HCT116 (cell line): ENCODE data around the gene ACTR1A. TPM values are rescaled to one million over a fixed set of nuclear protein-coding genes. Genes with fewer than 3 reads are reported as not detected.

Experiments used
- ATAC-seq: fragments of 200-7000 bp; cut with Tn5 transposase; 2 replicates; pipeline ENCODE4 v1.9.1; 2020; ENCODE audit warnings: mild to moderate bottlenecking, moderate library complexity
- BruUV-seq: library from RNA; stranded (reverse); fragments of 400-500 nt; replicated peaks from 2 replicates; lab custom pipeline; 2021; lab: Mats Ljungman, UMichigan
- CTCF ChIA-PET: fragments of 300-600 bp; sonication (Branson Sonifier 250); formaldehyde crosslinking; loops from one replicate; lab custom pipeline; 2021; ENCODE audit warnings: antibody characterized with exemption; lab: Charles Lee
- POLR2A ChIA-PET: fragments of 300-600, 350-600 bp; sonication (Branson Sonifier 250); formaldehyde crosslinking; loops from one replicate; lab custom pipeline; 2021; ENCODE audit warnings: antibody characterized with exemption; lab: Charles Lee
- RAD21 ChIA-PET, 2 experiments: fragments of 300-600 bp; sonication (Branson Sonifier 250); formaldehyde crosslinking; loops; one replicate each; lab custom pipeline; 2023; ENCODE audit warnings: low total read pairs in 2 of 2; ENCODE audit not compliant: uncharacterized antibody in 2 of 2, unreplicated experiment in 2 of 2, low non-redundant PET in 1 of 2; lab: Charles Lee
- DNase-seq: peaks from one replicate; pipeline ENCODE4 v3.0.0-alpha.2; 2010; ENCODE audit warnings: low read depth, low spot score
- H2AFZ ChIP-seq: fragments of 200-600 bp; shearing (Covaris generic), sonication (generic); 2 replicates; pipeline ENCODE4 v1.6.1; 2017; ENCODE audit warnings: low read depth, mixed run types, mixed read lengths, antibody characterized with exemption, low read length; ENCODE audit not compliant: poor library complexity, severe bottlenecking
- H3K27ac ChIP-seq: 2 replicates; pipeline ENCODE4 v1.5.1; 2012; ENCODE audit warnings: low read depth, low read length
- H3K27me3 ChIP-seq: fragments of 200-600 bp; sonication (generic); 2 replicates; pipeline ENCODE4 v1.6.1; 2016; ENCODE audit warnings: mixed run types, low read length, mixed read lengths; ENCODE audit not compliant: insufficient read depth
- H3K36me3 ChIP-seq, 2 experiments: fragments of 200-500 bp in 1 of 2; fragments of 200-600 bp in 1 of 2; sonication (Bioruptor generic) in 1 of 2; sonication (generic) in 1 of 2; 2 replicates each; pipeline versions ENCODE4 v1.5.1 to v1.6.1; 2014 to 2016; ENCODE audit warnings: low read length in 2 of 2, inconsistent platforms in 1 of 2, mixed read lengths in 1 of 2, mixed run types in 1 of 2; ENCODE audit not compliant: insufficient read depth in 2 of 2, control insufficient read depth in 1 of 2
- H3K4me1 ChIP-seq, 2 experiments: fragments of 200-600 bp in 1 of 2; sonication (generic) in 1 of 2; 2 replicates each; pipeline versions ENCODE4 v1.5.1 to v1.6.1; 2012 to 2017; ENCODE audit warnings: low read length in 2 of 2, inconsistent platforms in 1 of 2, mild to moderate bottlenecking in 1 of 2, mixed read lengths in 1 of 2, mixed run types in 1 of 2, moderate library complexity in 1 of 2; ENCODE audit not compliant: insufficient read depth in 2 of 2, control insufficient read depth in 1 of 2
- H3K4me2 ChIP-seq: fragments of 200-600 bp; sonication (generic); 2 replicates; pipeline ENCODE4 v1.6.1; 2017; ENCODE audit warnings: mixed run types, low read length, mixed read lengths
- H3K4me3 ChIP-seq, 2 experiments: fragments of 200-600 bp in 1 of 2; sonication (generic) in 1 of 2; replicated peaks in 1 of 2; 2 replicates each; pipeline ENCODE4 v1.5.1; 2011 to 2016; ENCODE audit warnings: low read length in 2 of 2, control low read depth in 1 of 2, low read depth in 1 of 2, mild to moderate bottlenecking in 1 of 2, mixed read lengths in 1 of 2, mixed run types in 1 of 2
- H3K79me2 ChIP-seq: fragments of 200-600 bp; sonication (generic); 2 replicates; pipeline ENCODE4 v1.6.1; 2017; ENCODE audit warnings: mild to moderate bottlenecking, mixed run types, low read length, moderate library complexity, mixed read lengths; ENCODE audit not compliant: insufficient read depth
- H3K9ac ChIP-seq: fragments of 200-600 bp; sonication (generic); 2 replicates; pipeline ENCODE4 v1.6.1; 2016; ENCODE audit warnings: low read length, mixed read lengths
- H3K9me2 ChIP-seq: fragments of 200-600 bp; sonication (generic), shearing (Covaris generic); 2 replicates; pipeline ENCODE4 v1.6.1; 2017; ENCODE audit warnings: mixed run types, mild to moderate bottlenecking, moderate library complexity; ENCODE audit not compliant: insufficient read depth
- H3K9me3 ChIP-seq, 2 experiments: fragments of 200-500 bp in 1 of 2; fragments of 200-600 bp in 1 of 2; sonication (Bioruptor generic) in 1 of 2; sonication (generic) in 1 of 2; 2 replicates each; pipeline ENCODE4 v1.6.1; 2014 to 2017; ENCODE audit warnings: low read length in 2 of 2, mixed read lengths in 2 of 2, inconsistent platforms in 1 of 2, low read depth in 1 of 2, mild to moderate bottlenecking in 1 of 2, mixed run types in 1 of 2, moderate library complexity in 1 of 2; ENCODE audit not compliant: control insufficient read depth in 1 of 2, insufficient read depth in 1 of 2
- H4K20me1 ChIP-seq: fragments of 200-600 bp; sonication (generic), shearing (Covaris generic); 2 replicates; pipeline ENCODE4 v1.6.1; 2017; ENCODE audit warnings: mixed run types, mild to moderate bottlenecking, moderate library complexity; ENCODE audit not compliant: insufficient read depth
- CBX3 ChIP-seq: IDR thresholded peaks from 2 replicates; pipeline ENCODE4 v1.6.1; 2012; ENCODE audit warnings: low read depth
- CEBPB ChIP-seq: IDR thresholded peaks from 2 replicates; pipeline ENCODE4 v1.6.1; 2012; ENCODE audit warnings: low read depth
- EZH2 ChIP-seq: fragments of 200-600 bp; sonication (generic); IDR thresholded peaks from 2 replicates; pipeline ENCODE4 v1.6.1; 2017; ENCODE audit warnings: antibody characterized with exemption, mixed run types
- FOSL1 ChIP-seq: IDR thresholded peaks from 2 replicates; pipeline ENCODE4 v1.6.1; 2012; ENCODE audit warnings: low read depth
- JUND ChIP-seq: IDR thresholded peaks from 2 replicates; pipeline ENCODE4 v1.6.1; 2012
- POLR2AphosphoS5 ChIP-seq: IDR thresholded peaks from 2 replicates; pipeline ENCODE4 v1.6.1; 2011; ENCODE audit warnings: mild to moderate bottlenecking, low read depth, low read length, moderate library complexity
- RAD21 ChIP-seq: IDR thresholded peaks from 2 replicates; pipeline ENCODE4 v1.6.1; 2012; ENCODE audit warnings: low read depth, mild to moderate bottlenecking
- REST ChIP-seq: IDR thresholded peaks from 2 replicates; pipeline ENCODE4 v1.6.1; 2012; ENCODE audit warnings: low read depth
- SIN3A ChIP-seq: IDR thresholded peaks from 2 replicates; pipeline ENCODE4 v1.6.1; 2012; ENCODE audit warnings: low read depth
- SP1 ChIP-seq: IDR thresholded peaks from 2 replicates; pipeline ENCODE4 v1.6.1; 2012; ENCODE audit warnings: low read depth
- SRF ChIP-seq: IDR thresholded peaks from 2 replicates; pipeline ENCODE4 v1.6.1; 2012; ENCODE audit warnings: low read depth
- YY1 ChIP-seq: IDR thresholded peaks from 2 replicates; pipeline ENCODE4 v1.6.1; 2011; ENCODE audit warnings: low read length, low read depth, moderate library complexity, mild to moderate bottlenecking; ENCODE audit not compliant: insufficient replicate concordance; ENCODE audit errors: extremely low read depth
- ZBTB33 ChIP-seq: IDR thresholded peaks from 2 replicates; pipeline ENCODE4 v1.6.1; 2011; ENCODE audit warnings: mild to moderate bottlenecking, low read length, moderate library complexity; ENCODE audit not compliant: insufficient replicate concordance; ENCODE audit errors: extremely low read depth
- ZFX ChIP-seq: fragments of 450-650 bp; IDR thresholded peaks from 2 replicates; pipeline ENCODE4 v1.6.1; 2017
- intact Hi-C: fragments of 100-400 bp; cut with micrococcal nuclease; formaldehyde crosslinking; loops from 2 replicates; pipeline ENCODE4 v1.10.0; 2022
- total RNA-seq: library from RNA; stranded (reverse); gene quantifications from one replicate; pipeline ENCODE4 v1.2.1, GENCODE V29; 2021; ENCODE audit not compliant: unreplicated experiment

ACTR1A gene
- total RNA-seq, 1 experiment from 2014 or later: 94.2 TPM

GRCh38 chr10:102511583-102512274, 9.2 kb upstream of the ACTR1A start:
- no peak for ATAC-seq

More at GRCh38 chr10:102511583-102512274, 9.2 kb upstream of the ACTR1A start:
- Histone ChIP-seq H3K27me3 (no peaks in the 10 kb centered on the region), H3K36me3 (peaks cover 17 to 28% of the 10 kb centered on the region in 2 experiments), H3K4me2 (no peak overlapping the region), H3K9ac (no peak overlapping the region), H4K20me1 (no peaks in the 10 kb centered on the region), H3K9me3 (no peaks in the 10 kb centered on the region), H3K4me1 (no peaks in the 10 kb centered on the region), H3K79me2 (peaks cover 8% of the 10 kb centered on the region)
- ChIA-PET POLR2A (interaction anchor here (1.5 kb wide), 1 partner anchor 9 kb away, joined by 4 read pairs; the partner anchor contains the start of gene ACTR1A), RAD21 (no interaction called here)
- no peak for DNase-seq
- intact Hi-C loops: no loop called here
- BruUV-seq: no TSS peak
- TF ChIP-seq ZFX (no peak), REST (no peak), SRF (no peak), RAD21 (no peak), CBX3 (no peak), FOSL1 (no peak), SIN3A (no peak), JUND (no peak), CEBPB (no peak), ZBTB33 (no peak), POLR2AphosphoS5 (no peak), EZH2 (no peak), SP1 (no peak), YY1 (no peak)
- TF ChIP-seq, all 23 proteins: peak for 0
- CTCF ChIA-PET: interaction anchor here (1.1 kb wide), 1 partner anchor 72 kb away, joined by 3 read pairs; no protein-coding TSS in a partner anchor
- H3K4me3 ChIP-seq: no peak overlapping the region
- H3K27ac ChIP-seq: no peak overlapping the region
- no peaks in the 10 kb centered on the region for H3K9me2 ChIP-seq
- no peak overlapping the region for H2AFZ ChIP-seq
